HEK293 (cell line): Measurements from ENCODE around the gene NCDN.

Source experiments
- ZNF10 ChIP-seq: fragments of 450-650 bp; formaldehyde crosslinking; IDR thresholded peaks from 2 replicates; pipeline ENCODE4 v1.5.1; 2017; ENCODE audit warnings: missing biosample characterization, missing genetic modification characterization
- ZNF23 ChIP-seq: fragments of 450-650 bp; formaldehyde crosslinking; IDR thresholded peaks from 2 replicates; pipeline ENCODE4 v1.5.1; 2016; ENCODE audit warnings: missing biosample characterization, missing genetic modification characterization, borderline replicate concordance
- ZNF488 ChIP-seq: fragments of 450-650 bp; formaldehyde crosslinking; IDR thresholded peaks from 2 replicates; pipeline ENCODE4 v1.5.1; 2016; ENCODE audit warnings: missing biosample characterization, missing genetic modification characterization
- ZNF626 ChIP-seq: fragments of 450-650 bp; sonication (Bioruptor Pico); formaldehyde crosslinking; IDR thresholded peaks from 2 replicates; pipeline ENCODE4 v1.5.1; 2018; ENCODE audit warnings: missing biosample characterization, missing genetic modification characterization, inconsistent platforms
- ZNF701 ChIP-seq: fragments of 450-650 bp; formaldehyde crosslinking; IDR thresholded peaks from 2 replicates; pipeline ENCODE4 v1.5.1; 2016; ENCODE audit warnings: missing biosample characterization, missing genetic modification characterization
- TF ChIP-seq, protein P1 (sequence below): fragments of 450-650 bp; formaldehyde crosslinking; IDR thresholded peaks from 2 replicates; pipeline ENCODE4 v1.5.1; 2016; ENCODE audit warnings: missing biosample characterization, missing genetic modification characterization

DNA sequence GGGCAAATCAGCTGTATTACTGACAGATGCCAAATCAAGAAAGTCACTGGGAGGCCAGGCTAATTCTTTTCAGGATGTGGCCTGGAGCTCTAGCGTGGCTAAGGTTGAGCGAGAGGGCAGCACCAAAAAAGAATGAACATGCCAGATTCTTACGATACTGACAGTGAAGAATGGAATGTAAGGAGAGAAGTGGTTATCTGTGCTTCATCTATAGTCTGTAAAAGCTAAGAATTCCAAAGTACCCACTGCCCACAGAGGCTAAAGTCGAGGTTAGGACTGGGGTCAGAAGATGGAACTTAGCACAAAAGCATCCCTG is 48.2 kb downstream of the NCDN start:
- no peak for TF ChIP-seq ZNF626 (tag by site-specific recombination)
- no peak for TF ChIP-seq ZNF10
- TF ChIP-seq, protein P1, sequence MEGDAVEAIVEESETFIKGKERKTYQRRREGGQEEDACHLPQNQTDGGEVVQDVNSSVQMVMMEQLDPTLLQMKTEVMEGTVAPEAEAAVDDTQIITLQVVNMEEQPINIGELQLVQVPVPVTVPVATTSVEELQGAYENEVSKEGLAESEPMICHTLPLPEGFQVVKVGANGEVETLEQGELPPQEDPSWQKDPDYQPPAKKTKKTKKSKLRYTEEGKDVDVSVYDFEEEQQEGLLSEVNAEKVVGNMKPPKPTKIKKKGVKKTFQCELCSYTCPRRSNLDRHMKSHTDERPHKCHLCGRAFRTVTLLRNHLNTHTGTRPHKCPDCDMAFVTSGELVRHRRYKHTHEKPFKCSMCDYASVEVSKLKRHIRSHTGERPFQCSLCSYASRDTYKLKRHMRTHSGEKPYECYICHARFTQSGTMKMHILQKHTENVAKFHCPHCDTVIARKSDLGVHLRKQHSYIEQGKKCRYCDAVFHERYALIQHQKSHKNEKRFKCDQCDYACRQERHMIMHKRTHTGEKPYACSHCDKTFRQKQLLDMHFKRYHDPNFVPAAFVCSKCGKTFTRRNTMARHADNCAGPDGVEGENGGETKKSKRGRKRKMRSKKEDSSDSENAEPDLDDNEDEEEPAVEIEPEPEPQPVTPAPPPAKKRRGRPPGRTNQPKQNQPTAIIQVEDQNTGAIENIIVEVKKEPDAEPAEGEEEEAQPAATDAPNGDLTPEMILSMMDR (tag by site-specific recombination): no peak
- no peak for TF ChIP-seq ZNF488 (tag by site-specific recombination)
- no peak for TF ChIP-seq ZNF23 (tag by site-specific recombination)
- TF ChIP-seq ZNF701 (tag by site-specific recombination): no peak
